ENCODE results near the gene ANO3.

DNA sequence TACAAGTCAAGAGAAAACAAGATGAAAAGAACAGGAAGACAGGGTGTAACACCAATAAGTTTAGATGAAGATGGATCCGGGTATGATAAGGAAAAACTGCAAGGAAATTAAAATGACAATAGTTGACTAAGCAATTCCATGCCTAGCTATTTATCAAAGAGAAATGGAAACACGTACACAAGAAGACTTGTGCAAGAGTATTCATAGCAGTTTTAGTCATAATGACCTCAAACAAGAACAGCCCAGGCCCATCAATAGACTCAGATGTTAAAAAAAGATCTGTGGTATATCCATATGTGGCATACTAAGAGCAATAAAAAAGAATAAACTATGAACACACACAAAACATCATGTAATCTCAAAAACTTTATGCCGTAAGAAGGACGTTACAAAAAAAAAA lies 356.8 kb downstream of the ANO3 start:
- TF ChIP-seq, protein P1, sequence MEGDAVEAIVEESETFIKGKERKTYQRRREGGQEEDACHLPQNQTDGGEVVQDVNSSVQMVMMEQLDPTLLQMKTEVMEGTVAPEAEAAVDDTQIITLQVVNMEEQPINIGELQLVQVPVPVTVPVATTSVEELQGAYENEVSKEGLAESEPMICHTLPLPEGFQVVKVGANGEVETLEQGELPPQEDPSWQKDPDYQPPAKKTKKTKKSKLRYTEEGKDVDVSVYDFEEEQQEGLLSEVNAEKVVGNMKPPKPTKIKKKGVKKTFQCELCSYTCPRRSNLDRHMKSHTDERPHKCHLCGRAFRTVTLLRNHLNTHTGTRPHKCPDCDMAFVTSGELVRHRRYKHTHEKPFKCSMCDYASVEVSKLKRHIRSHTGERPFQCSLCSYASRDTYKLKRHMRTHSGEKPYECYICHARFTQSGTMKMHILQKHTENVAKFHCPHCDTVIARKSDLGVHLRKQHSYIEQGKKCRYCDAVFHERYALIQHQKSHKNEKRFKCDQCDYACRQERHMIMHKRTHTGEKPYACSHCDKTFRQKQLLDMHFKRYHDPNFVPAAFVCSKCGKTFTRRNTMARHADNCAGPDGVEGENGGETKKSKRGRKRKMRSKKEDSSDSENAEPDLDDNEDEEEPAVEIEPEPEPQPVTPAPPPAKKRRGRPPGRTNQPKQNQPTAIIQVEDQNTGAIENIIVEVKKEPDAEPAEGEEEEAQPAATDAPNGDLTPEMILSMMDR (IDR thresholded peaks at IDR 0.05; ENCODE audit: low read depth, low read length), result no peak
- no peak for TF ChIP-seq EZH2phosphoT487 (IDR thresholded peaks at IDR 0.05; ENCODE audit: low read depth)
